ENCODE data around the gene LRMDA.

GRCh38 chr10:76176166-76176550 is 744.7 kb downstream of the LRMDA start:
- TF ChIP-seq CTCF (conservative IDR thresholded peaks at IDR 0.05; ENCODE audit: low read depth, low read length) (no peak), EZH2phosphoT487 (IDR thresholded peaks at IDR 0.05; ENCODE audit: borderline replicate concordance, low read length) (no peak)
